ENCODE data around the gene ECHS1. TPM values are rescaled to one million over a fixed set of nuclear protein-coding genes. Genes with fewer than 3 reads are reported as not detected.

Gene ECHS1
- total RNA-seq, 1 experiment from 2014 or later, result 58.0 TPM

GRCh38 chr10:133353988-133354605 is 19.1 kb downstream of the ECHS1 start:
- CTCF ChIA-PET, result no interaction called here
- no peak for DNase-seq (ENCODE audit: low read depth, low spot score)
- Histone ChIP-seq H3K4me3 (replicated peaks in 1 of 2; ENCODE audit: low read depth in 1 of 2, low read length in 2 of 2) (no peak overlapping the region), H3K36me3 (ENCODE audit: control insufficient read depth in 1 of 2, insufficient read depth in 2 of 2, low read length in 2 of 2) (no peaks in the 10 kb centered on the region), H3K4me2 (ENCODE audit: low read length) (no peak overlapping the region), H3K9ac (ENCODE audit: low read length) (no peak overlapping the region), H3K9me2 (ENCODE audit: insufficient read depth) (no peaks in the 10 kb centered on the region), H4K20me1 (ENCODE audit: insufficient read depth) (no peaks in the 10 kb centered on the region), H3K27me3 (ENCODE audit: insufficient read depth, low read length) (no peaks in the 10 kb centered on the region), H3K27ac (ENCODE audit: low read depth, low read length) (no peak overlapping the region), H3K9me3 (ENCODE audit: control insufficient read depth in 1 of 2, insufficient read depth in 1 of 2, low read depth in 1 of 2, low read length in 2 of 2) (no peaks in the 10 kb centered on the region), H2AFZ (ENCODE audit: low read depth, low read length, poor library complexity, severe bottlenecking) (no peak overlapping the region), H3K4me1 (ENCODE audit: control insufficient read depth in 1 of 2, insufficient read depth in 2 of 2, low read length in 2 of 2) (peaks cover 3 to 5% of the 10 kb centered on the region in 2 experiments; a peak in 2 of 4 replicates), H3K79me2 (ENCODE audit: insufficient read depth, low read length) (peaks cover 6% of the 10 kb centered on the region; the same call in 1 of the 2 replicates)
- no peak for ATAC-seq
- POLR2A ChIA-PET, result no interaction called here
- BruUV-seq (replicated peaks), result no TSS peak
- RAD21 ChIA-PET (ENCODE audit: low non-redundant PET in 1 of 2, low total read pairs in 2 of 2, uncharacterized antibody in 2 of 2, unreplicated experiment in 2 of 2), result no interaction called here
- intact Hi-C loops (cut with micrococcal nuclease), result no loop called here
- TF ChIP-seq, protein P1, sequence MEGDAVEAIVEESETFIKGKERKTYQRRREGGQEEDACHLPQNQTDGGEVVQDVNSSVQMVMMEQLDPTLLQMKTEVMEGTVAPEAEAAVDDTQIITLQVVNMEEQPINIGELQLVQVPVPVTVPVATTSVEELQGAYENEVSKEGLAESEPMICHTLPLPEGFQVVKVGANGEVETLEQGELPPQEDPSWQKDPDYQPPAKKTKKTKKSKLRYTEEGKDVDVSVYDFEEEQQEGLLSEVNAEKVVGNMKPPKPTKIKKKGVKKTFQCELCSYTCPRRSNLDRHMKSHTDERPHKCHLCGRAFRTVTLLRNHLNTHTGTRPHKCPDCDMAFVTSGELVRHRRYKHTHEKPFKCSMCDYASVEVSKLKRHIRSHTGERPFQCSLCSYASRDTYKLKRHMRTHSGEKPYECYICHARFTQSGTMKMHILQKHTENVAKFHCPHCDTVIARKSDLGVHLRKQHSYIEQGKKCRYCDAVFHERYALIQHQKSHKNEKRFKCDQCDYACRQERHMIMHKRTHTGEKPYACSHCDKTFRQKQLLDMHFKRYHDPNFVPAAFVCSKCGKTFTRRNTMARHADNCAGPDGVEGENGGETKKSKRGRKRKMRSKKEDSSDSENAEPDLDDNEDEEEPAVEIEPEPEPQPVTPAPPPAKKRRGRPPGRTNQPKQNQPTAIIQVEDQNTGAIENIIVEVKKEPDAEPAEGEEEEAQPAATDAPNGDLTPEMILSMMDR (IDR thresholded peaks at IDR 0.05 in 2 of 3, conservative IDR thresholded peaks at IDR 0.05 in 1 of 3; ENCODE audit: borderline replicate concordance in 1 of 3, insufficient read depth in 1 of 3, low read depth in 2 of 3, low read length in 2 of 3), result no peak
- TF ChIP-seq POLR2AphosphoS5 (IDR thresholded peaks at IDR 0.05; ENCODE audit: low read depth, low read length) (no peak), CEBPB (IDR thresholded peaks at IDR 0.05; ENCODE audit: low read depth) (no peak), ZNF274 (IDR thresholded peaks at IDR 0.05; ENCODE audit: low read depth, low read length) (no peak), EGR1 (IDR thresholded peaks at IDR 0.05; ENCODE audit: low read depth) (no peak), ELF1 (IDR thresholded peaks at IDR 0.05; ENCODE audit: borderline replicate concordance, low read depth) (no peak), ZFX (IDR thresholded peaks at IDR 0.05) (no peak), FOSL1 (IDR thresholded peaks at IDR 0.05; ENCODE audit: low read depth) (no peak), SRF (IDR thresholded peaks at IDR 0.05; ENCODE audit: low read depth) (no peak), SP1 (IDR thresholded peaks at IDR 0.05; ENCODE audit: low read depth) (no peak), CBX3 (IDR thresholded peaks at IDR 0.05; ENCODE audit: low read depth) (no peak), ZBTB33 (IDR thresholded peaks at IDR 0.05; ENCODE audit: extremely low read depth, insufficient replicate concordance, low read length) (no peak), EZH2phosphoT487 (IDR thresholded peaks at IDR 0.05; ENCODE audit: borderline replicate concordance) (no peak)
- TF ChIP-seq, protein P2, sequence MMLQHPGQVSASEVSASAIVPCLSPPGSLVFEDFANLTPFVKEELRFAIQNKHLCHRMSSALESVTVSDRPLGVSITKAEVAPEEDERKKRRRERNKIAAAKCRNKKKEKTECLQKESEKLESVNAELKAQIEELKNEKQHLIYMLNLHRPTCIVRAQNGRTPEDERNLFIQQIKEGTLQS (IDR thresholded peaks at IDR 0.05), result no peak
- TF ChIP-seq, protein P3, sequence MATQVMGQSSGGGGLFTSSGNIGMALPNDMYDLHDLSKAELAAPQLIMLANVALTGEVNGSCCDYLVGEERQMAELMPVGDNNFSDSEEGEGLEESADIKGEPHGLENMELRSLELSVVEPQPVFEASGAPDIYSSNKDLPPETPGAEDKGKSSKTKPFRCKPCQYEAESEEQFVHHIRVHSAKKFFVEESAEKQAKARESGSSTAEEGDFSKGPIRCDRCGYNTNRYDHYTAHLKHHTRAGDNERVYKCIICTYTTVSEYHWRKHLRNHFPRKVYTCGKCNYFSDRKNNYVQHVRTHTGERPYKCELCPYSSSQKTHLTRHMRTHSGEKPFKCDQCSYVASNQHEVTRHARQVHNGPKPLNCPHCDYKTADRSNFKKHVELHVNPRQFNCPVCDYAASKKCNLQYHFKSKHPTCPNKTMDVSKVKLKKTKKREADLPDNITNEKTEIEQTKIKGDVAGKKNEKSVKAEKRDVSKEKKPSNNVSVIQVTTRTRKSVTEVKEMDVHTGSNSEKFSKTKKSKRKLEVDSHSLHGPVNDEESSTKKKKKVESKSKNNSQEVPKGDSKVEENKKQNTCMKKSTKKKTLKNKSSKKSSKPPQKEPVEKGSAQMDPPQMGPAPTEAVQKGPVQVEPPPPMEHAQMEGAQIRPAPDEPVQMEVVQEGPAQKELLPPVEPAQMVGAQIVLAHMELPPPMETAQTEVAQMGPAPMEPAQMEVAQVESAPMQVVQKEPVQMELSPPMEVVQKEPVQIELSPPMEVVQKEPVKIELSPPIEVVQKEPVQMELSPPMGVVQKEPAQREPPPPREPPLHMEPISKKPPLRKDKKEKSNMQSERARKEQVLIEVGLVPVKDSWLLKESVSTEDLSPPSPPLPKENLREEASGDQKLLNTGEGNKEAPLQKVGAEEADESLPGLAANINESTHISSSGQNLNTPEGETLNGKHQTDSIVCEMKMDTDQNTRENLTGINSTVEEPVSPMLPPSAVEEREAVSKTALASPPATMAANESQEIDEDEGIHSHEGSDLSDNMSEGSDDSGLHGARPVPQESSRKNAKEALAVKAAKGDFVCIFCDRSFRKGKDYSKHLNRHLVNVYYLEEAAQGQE (IDR thresholded peaks at IDR 0.05; ENCODE audit: low read depth), result no peak
- TF ChIP-seq, protein P4, sequence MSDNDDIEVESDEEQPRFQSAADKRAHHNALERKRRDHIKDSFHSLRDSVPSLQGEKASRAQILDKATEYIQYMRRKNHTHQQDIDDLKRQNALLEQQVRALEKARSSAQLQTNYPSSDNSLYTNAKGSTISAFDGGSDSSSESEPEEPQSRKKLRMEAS (IDR thresholded peaks at IDR 0.05), result no peak
